HG02885 (cell line): ENCODE data around the gene NPLOC4.
A peak's percentile ranks its signal among the peaks of the same experiment; 100 is the strongest.

ENCODE experiments used
- ATAC-seq: cut with Tn5 transposase; IDR thresholded peaks from one replicate; pipeline ENCODE4 v1.9.1; 2021; ENCODE audit warnings: mild to moderate bottlenecking; ENCODE audit not compliant: unreplicated experiment, poor library complexity

NPLOC4 gene

DNA sequence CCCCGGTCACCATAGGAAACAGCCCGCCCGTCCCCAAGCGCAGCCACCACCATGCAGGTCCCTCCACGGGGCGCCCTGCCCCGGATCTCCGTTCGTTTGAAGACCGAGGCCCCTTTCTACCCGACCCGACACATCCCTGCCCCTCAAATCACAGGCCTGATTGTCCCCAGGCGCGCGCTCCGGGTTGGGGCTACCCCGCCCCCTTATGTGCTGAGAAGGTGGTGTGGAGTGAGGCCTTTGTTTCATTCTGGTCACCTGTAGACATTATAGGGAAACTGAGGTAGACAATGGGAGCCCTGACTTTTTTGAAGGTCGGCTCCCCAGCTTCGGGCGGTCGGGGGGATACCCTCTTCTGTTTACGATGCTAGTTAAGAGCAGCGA lies 123.5 kb downstream of the NPLOC4 start:
- no peak for ATAC-seq

DNA sequence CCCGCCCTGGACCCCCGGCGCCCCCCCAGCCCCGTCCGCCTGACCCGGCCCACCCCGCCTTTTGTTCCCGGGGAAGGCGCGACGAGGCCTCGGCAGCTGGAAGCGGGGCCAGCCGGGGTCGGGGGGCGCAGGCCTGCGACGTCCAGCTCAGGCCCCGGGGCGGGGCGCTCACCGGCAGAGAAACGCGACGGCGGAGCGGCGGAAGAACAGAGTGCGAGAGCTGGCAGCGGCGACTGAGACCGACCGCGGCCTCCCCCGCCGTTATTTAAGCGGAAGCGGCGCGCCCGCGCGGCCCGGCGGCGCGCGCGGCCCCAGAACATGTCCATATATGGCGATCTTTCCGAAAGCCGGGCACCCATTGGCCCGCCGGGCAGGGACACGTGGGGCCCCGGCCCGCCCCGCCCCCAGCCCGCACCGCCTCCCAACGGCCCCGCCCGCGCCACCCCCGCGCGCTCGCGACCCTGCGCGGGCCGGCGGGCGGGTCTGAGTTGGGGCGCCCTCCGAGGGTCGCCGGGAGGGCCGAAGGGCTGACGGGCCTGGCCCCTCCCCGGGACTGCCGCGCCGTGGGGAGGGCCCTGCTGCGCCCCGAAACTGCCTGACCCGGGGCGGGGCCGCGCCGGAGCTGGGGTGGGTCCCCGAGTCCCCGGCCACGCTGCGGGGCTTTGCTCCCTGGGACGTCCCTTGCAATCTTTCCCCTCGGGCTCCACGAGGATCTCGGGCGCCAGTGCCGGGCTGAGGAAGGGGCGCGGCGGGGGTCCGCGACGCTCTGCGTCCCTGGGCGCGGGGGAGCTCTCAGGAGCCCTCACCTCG lies 124.1 kb downstream of the NPLOC4 start, which contains the start of gene ACTG1:
Gene ACTG1 (minus strand): TSS at position 238 of the 810 bp plus-strand sequence. CDS start 445 bp downstream, outside the sequence.
- peak; percentile 49 for ATAC-seq

DNA sequence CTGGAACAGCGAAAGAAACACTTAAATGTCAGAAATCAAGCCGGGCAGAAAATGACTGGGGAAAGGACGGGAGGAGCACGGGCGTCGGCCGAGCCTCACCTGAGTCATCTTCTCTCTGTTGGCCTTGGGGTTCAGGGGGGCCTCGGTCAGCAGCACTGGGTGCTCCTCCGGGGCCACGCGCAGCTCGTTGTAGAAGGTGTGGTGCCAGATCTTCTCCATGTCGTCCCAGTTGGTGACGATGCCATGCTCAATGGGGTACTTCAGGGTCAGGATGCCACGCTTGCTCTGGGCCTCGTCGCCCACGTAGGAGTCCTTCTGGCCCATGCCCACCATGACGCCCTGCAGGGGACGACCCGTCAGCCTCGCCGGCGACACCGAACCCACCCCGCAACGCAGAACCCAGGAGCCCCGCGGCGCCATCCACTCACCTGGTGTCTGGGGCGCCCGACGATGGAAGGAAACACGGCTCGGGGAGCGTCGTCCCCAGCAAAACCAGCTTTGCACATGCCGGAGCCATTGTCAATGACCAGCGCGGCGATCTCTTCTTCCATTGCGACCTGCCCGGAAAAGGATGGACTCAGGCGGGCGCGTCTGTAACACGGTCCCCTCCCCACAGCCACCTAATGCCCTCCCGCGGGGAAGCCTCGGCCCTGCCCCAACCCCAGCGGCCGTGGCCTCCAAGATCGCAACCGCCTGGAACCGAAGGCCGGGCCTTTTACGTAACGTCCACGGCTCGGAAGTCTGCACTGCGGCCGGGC lies 124.9 kb downstream of the NPLOC4 start:
- peak; percentile 1 for ATAC-seq

DNA sequence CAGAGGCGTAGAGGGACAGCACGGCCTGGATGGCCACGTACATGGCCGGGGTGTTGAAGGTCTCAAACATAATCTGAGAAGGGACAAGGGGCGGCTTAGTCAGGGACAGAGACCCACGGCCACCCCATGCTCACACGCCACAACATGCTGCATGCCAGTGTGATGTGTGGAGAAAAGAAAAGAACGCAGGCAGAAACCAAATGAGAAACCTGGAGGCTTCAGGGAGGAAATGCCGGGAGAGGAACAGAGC lies 125.4 kb downstream of the NPLOC4 start:
- ATAC-seq: no peak

DNA sequence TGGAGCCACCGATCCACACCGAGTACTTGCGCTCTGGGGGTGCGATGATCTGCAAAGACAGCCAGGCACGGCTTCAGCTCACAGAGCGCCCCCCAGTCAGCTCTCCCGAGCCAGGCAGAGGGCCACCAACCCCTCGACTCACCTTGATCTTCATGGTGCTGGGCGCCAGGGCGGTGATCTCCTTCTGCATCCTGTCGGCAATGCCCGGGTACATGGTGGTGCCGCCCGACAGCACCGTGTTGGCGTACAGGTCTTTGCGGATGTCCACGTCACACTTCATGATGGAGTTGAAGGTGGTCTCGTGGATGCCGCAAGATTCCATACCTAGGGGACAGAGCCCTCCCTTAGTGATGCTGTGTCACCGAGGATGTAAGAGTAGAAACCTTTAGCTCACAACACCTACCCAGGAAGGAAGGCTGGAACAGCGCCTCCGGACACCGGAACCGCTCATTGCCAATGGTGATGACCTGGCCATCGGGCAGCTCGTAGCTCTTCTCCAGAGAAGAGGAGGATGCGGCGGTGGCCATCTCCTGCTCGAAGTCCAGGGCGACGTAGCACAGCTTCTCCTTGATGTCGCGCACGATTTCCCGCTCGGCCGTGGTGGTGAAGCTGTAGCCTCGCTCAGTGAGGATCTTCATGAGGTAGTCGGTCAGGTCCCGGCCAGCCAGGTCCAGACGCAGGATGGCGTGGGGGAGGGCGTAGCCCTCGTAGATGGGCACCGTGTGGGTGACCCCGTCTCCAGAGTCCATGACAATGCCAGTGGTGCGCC lies 125.9 kb downstream of the NPLOC4 start:
- ATAC-seq: no peak

DNA sequence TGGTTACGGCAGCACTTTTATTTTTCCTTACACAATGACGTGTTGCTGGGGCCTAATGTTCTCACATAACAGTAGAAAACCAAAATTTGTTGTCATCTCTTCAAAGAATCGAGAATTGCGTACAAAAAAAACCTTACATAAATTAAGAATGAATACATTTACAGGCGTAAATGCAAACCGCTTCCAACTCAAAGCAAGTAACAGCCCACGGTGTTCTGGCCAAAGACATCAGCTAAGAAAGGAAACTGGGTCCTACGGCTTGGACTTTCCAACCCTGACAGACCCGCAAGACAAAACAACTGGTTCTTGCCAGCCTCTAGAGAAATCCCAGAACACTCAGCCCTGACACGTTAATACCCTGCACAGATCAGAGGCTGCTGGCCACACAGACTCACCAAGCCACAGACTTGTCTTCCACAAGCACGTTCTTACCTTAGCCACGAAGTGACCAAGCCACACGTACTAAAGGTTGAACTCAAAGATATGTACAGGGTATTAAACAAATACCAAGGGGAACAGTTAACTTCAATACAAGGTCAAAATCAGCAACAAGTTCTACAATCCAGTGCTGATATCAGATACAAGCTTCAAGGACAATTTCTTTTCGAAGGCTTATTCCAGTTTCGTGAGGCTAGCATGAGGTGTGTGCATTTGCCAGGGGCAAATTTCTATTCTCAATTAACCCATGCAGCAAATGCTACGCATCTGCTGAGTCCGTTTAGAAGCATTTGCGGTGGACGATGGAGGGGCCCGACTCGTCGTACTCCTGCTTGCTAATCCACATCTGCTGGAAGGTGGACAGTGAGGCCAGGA lies 126.7 kb downstream of the NPLOC4 start:
- no peak for ATAC-seq

DNA sequence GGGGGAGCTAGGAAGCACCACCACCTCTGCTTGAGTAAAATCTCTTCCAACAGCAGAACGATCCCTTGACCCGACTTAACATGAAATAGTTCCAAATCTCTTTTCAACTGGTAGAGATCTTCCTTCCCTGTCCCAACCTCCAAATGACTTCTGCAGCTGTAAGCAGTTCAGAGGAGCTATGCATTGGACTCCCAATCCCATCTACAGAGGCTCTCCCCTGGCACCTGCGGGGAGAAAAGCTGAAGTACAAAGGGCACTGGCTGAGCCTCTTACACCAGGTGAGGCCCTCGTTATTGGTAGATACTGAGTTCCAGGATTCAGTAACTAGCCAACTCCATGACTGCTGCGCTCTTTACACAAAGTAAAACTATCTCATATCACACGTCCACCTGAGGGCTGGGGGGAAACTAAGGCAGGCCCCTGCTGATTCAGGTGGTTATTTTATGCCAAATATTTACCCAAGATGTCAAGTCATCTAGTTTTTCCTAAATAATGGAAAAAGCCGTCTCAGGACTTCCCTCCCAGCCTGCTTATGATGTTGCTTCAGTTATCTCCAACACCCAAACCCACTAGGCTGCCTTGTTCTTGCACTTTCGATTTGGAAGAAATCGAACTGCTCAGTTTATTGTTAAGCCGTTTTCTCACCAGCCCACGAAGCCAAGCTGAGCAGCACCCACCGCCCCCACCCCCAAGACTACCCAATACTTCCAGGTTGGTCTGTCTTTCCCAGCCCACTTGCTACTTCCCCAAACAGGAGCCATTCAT lies 127.5 kb downstream of the NPLOC4 start:
- ATAC-seq: no peak

DNA sequence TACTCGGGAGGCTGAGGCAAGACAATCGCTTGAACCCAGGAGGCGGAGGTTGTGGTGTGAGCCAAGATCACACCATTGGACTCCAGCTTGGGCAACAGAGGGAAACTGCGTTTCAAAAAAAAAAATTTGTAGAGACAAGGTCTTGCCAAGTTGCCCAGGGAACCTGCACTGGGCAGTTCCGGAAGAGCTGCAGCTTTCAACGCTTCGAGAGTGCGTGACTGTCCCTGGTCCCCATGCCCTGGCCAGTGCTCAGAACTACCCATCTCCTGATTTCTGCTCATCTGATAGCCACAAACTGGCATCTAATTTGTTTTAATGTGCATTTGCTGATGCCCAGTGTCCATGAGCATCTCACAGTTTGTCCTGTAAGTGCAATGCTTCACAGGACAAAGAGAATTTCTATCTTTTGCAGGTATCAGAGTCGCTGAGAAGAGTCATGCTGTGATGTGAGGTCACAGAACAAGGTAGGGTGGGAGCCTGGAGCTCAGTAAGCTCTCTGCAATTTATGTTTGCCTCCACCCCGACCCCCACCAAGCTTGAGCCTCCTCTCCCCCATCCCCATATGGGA lies 128.2 kb downstream of the NPLOC4 start:
- ATAC-seq: no peak
